ENCODE measurements around the gene SAV1. TPM values are rescaled to one million over a fixed set of nuclear protein-coding genes. Genes with fewer than 3 reads are reported as not detected.

Gene SAV1
- total RNA-seq, 3 donors from 2014 or later = 17.0 to 29.0 (median 18.0) TPM

DNA sequence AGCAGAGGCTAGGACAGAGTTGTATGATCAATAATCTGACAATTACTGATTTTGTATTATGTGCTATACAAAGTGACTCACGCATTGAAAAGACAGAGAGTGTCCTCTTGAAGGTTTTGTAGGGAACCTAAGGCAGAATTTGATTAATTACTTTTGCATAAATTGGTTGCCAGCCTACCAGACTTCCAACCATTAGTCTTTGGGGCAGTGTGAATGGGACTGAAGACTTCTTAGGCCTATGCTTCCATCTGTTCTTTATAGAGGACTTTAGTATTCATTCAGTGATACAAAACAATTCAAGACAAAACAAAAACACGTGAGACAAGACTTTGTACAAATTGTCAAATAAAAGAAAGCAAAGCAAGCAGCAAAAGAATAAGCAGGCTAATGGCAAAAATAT, 61.6 kb downstream of the SAV1 start:
- DNase-seq = no peak
- H3K4me1 ChIP-seq (ENCODE audit: low read depth) = no peaks in the 10 kb centered on the region
- intact Hi-C loops (cut with DNase I, micrococcal nuclease) = loop anchor here in 1 of 2 donors (10.0 kb wide), 1 partner anchor 168 kb away; no protein-coding TSS in a partner anchor

DNA sequence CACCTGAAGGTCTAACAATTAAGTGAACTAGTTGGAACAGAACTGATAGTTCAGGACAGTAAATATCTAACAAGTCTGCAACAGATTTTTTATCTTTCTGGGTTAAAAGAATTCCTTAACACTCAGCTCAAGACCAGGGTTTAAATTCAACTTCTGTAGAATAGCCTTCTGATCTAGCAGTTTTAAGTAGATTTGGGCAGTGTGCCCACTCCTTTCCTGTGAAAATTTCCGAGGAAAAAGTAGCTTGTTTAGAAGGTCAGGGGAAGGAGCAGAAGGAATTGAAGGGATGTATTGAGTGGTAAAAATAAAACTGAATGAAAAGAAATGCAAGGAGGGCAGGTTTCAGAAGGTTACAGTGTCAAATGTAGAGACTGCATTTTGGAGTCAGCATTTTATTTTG, 62.3 kb downstream of the SAV1 start:
- ATAC-seq = no peak
- no peaks in the 10 kb centered on the region for H3K4me1 ChIP-seq (ENCODE audit: low read depth)
- no peaks in the 10 kb centered on the region for H3K36me3 ChIP-seq (ENCODE audit: low read depth)
- TF ChIP-seq, protein P1, sequence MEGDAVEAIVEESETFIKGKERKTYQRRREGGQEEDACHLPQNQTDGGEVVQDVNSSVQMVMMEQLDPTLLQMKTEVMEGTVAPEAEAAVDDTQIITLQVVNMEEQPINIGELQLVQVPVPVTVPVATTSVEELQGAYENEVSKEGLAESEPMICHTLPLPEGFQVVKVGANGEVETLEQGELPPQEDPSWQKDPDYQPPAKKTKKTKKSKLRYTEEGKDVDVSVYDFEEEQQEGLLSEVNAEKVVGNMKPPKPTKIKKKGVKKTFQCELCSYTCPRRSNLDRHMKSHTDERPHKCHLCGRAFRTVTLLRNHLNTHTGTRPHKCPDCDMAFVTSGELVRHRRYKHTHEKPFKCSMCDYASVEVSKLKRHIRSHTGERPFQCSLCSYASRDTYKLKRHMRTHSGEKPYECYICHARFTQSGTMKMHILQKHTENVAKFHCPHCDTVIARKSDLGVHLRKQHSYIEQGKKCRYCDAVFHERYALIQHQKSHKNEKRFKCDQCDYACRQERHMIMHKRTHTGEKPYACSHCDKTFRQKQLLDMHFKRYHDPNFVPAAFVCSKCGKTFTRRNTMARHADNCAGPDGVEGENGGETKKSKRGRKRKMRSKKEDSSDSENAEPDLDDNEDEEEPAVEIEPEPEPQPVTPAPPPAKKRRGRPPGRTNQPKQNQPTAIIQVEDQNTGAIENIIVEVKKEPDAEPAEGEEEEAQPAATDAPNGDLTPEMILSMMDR (IDR thresholded peaks at IDR 0.05) = no peak
- no peak overlapping the region for H3K4me3 ChIP-seq
- intact Hi-C loops (cut with DNase I, micrococcal nuclease) = loop anchor here in 1 of 2 donors (10.0 kb wide), 1 partner anchor 169 kb away; no protein-coding TSS in a partner anchor
- no peaks in the 10 kb centered on the region for H3K9me3 ChIP-seq
- no peak for DNase-seq

More for the DNA sequence above, 61.6 kb downstream of the SAV1 start:
- no peak for ATAC-seq
- Histone ChIP-seq H3K4me3 (no peak overlapping the region), H3K36me3 (ENCODE audit: low read depth) (no peaks in the 10 kb centered on the region), H3K9me3 (no peaks in the 10 kb centered on the region)
- TF ChIP-seq, protein P1 (IDR thresholded peaks at IDR 0.05) = no peak

DNA sequence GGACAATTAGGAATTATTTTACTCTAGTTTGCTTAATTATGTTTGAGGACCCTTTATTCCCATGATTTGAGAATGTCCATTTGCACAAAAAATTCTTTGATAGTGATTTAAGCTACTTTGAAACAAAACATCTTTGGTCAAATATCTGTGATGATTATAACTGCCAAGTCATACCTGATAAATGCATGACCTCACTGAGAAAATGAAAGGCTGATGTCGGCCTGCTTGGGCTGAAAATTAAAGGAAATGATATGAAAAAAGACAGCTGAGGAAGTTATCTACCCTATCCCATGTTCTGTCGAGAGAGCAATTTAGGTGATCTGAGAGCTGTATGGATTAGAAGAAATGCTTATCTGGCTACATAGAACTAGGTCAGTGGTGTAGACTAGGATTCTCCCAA, 64.5 kb downstream of the SAV1 start:
- no peaks in the 10 kb centered on the region for H3K4me1 ChIP-seq (ENCODE audit: low read depth)
- no peak for ATAC-seq
- H3K9me3 ChIP-seq = no peaks in the 10 kb centered on the region
- intact Hi-C loops (cut with DNase I, micrococcal nuclease) = loop anchor here in 1 of 2 donors (10.0 kb wide), 1 partner anchor 171 kb away; no protein-coding TSS in a partner anchor
- TF ChIP-seq, protein P1 (IDR thresholded peaks at IDR 0.05) = no peak
- no peak for DNase-seq
- H3K36me3 ChIP-seq (ENCODE audit: low read depth) = no peaks in the 10 kb centered on the region
- no peak overlapping the region for H3K4me3 ChIP-seq

GRCh38 chr14:50602035-50602434, 66.1 kb downstream of the SAV1 start:
- Histone ChIP-seq H3K9me3 (no peaks in the 10 kb centered on the region), H3K4me3 (no peak overlapping the region), H3K36me3 (ENCODE audit: low read depth) (no peaks in the 10 kb centered on the region), H3K4me1 (ENCODE audit: low read depth) (no peaks in the 10 kb centered on the region)
- DNase-seq (no peak), ATAC-seq (no peak)
- TF ChIP-seq, protein P1 (IDR thresholded peaks at IDR 0.05) = no peak
- intact Hi-C loops (cut with DNase I, micrococcal nuclease) = loop anchor here in 1 of 2 donors (10.0 kb wide), 1 partner anchor 173 kb away; no protein-coding TSS in a partner anchor

DNA sequence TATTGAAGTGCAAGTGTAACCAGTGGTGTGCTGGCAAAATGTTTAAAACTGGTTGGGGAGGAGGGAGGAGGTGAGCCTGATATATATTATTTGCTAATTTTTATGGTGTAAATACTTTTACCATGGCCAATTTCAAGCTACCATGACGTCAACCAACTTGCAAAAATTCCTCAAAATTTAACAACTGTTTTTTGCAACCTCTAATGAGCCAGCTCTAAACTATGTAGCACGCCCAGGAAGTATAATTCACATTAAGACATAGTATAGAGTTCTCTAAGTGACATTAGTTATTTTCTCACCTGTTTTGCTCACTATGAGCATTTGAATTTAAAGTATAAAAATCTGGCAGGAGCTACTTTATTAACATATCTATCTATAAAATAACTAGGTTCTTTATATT, 66.7 kb downstream of the SAV1 start:
- Histone ChIP-seq H3K4me3 (no peak overlapping the region), H3K9me3 (no peaks in the 10 kb centered on the region), H3K36me3 (ENCODE audit: low read depth) (no peaks in the 10 kb centered on the region), H3K4me1 (ENCODE audit: low read depth) (no peaks in the 10 kb centered on the region)
- TF ChIP-seq, protein P1 (IDR thresholded peaks at IDR 0.05) = no peak
- ATAC-seq (no peak), DNase-seq (no peak)
- intact Hi-C loops (cut with DNase I, micrococcal nuclease) = loop anchor here in 1 of 2 donors (10.0 kb wide), 1 partner anchor 173 kb away; no protein-coding TSS in a partner anchor
